GM06990 (cell line): Measurements from ENCODE around the gene ERCC8.
"Not testable (repeated sequence)": the region's sequence is repeated elsewhere in the genome, so short reads cannot be mapped to it uniquely, and the experiment has no call there.

Experiments
- DNase-seq: peaks from one replicate; pipeline ENCODE4 v3.0.0-alpha.2; 2011; ENCODE audit not compliant: insufficient read length; ENCODE audit errors: extremely low read depth
- H3K27me3 ChIP-seq: replicated peaks from 2 replicates; pipeline ENCODE4 v1.6.0; 2011; ENCODE audit warnings: low read length; ENCODE audit not compliant: control insufficient read depth, insufficient read depth
- H3K36me3 ChIP-seq: 2 replicates; pipeline ENCODE4 v1.5.1; 2011; ENCODE audit warnings: low read length; ENCODE audit not compliant: control insufficient read depth, insufficient read depth
- H3K4me3 ChIP-seq: replicated peaks from 2 replicates; pipeline ENCODE4 v1.5.1; 2011; ENCODE audit warnings: low read depth, mild to moderate bottlenecking, control low read depth, low read length
- CTCF ChIP-seq: IDR thresholded peaks from 2 replicates; pipeline ENCODE4 v1.5.1; 2011; ENCODE audit warnings: low read length, control low read depth, mild to moderate bottlenecking, inconsistent platforms; ENCODE audit not compliant: insufficient read depth, poor library complexity, severe bottlenecking

ERCC8 gene

DNA sequence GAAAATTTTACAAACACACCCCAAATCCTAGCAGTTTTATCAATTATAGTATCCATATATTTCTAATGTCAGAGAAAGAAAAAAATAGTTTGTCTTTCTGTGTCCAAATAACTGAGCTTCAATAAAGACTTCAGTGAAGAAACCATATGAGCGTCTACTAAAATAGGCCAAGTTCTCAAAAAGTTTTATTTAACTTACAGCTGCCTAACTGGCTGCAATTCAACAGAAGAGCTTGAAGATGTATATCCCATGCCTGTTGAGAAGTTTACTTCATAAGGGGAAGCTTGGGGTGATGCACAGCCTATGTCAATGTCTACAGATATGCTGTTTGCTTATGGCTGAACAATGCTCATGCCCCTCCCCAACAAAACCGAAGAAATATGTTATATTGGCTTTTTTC, 57.1 kb downstream of the ERCC8 start:
- TF ChIP-seq CTCF = no peak
- Histone ChIP-seq H3K27me3 (no peaks in the 10 kb centered on the region), H3K36me3 (no peaks in the 10 kb centered on the region; the same call in 1 of the 2 replicates), H3K4me3 (no peak overlapping the region)
- DNase-seq = no peak

DNA sequence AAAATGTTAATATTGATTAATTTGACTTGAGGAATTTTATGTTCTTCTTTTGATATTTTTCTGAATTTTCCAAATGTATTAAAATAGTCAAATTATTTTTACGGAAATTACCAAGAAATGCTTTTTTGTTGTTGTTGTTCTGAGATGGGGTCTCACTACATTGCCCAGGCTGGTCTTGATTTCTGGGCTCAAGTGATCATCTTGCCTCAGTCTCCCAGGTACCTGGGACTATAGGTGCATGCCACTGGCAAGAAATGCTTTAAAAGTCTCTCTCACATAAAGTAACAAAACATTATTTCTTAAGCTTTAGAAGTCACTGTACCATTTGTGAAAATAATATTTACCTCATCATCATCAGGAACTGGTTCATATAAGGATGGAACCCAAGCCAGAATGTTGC, 57.8 kb downstream of the ERCC8 start:
- no peak for DNase-seq
- H3K36me3 ChIP-seq = no peaks in the 10 kb centered on the region; the same call in 1 of the 2 replicates
- no peak for TF ChIP-seq CTCF
- H3K4me3 ChIP-seq = no peak overlapping the region
- H3K27me3 ChIP-seq = no peaks in the 10 kb centered on the region

- DNase-seq = no peak
- no peak overlapping the region for H3K4me3 ChIP-seq
- no peaks in the 10 kb centered on the region; the same call in 1 of the 2 replicates for H3K36me3 ChIP-seq
- no peak for TF ChIP-seq CTCF
- H3K27me3 ChIP-seq = no peaks in the 10 kb centered on the region
These were observed 58.7 kb downstream of the ERCC8 start for GRCh38 chr5:60886158-60886557.

GRCh38 chr5:60883229-60883628, 61.6 kb downstream of the ERCC8 start:
- H3K36me3 ChIP-seq = no peaks in the 10 kb centered on the region
- no peak overlapping the region for H3K4me3 ChIP-seq
- no peak for DNase-seq
- no peaks in the 10 kb centered on the region for H3K27me3 ChIP-seq
- peak; percentile 46 for TF ChIP-seq CTCF

DNA sequence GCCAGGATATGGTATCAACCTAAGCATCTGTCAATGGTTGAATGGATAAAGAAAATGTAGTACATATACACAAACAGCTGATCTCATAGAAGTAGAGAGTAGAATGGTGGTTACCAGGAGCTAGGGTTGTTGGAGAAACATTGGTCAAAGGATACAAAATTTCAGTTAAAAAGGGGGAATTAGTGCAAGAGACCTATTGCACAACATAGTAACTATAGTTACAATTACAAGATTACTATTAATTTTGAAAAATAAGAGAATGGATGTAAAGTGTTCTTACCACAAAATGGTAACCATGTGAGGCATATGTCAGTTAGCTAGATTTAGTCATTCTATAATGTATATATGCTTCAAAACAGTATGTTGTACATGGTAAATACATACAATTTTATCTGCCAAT, 72.0 kb downstream of the ERCC8 start:
- Histone ChIP-seq H3K4me3 (no peak overlapping the region), H3K36me3 (no peaks in the 10 kb centered on the region), H3K27me3 (no peaks in the 10 kb centered on the region)
- TF ChIP-seq CTCF = no peak
- no peak for DNase-seq

DNA sequence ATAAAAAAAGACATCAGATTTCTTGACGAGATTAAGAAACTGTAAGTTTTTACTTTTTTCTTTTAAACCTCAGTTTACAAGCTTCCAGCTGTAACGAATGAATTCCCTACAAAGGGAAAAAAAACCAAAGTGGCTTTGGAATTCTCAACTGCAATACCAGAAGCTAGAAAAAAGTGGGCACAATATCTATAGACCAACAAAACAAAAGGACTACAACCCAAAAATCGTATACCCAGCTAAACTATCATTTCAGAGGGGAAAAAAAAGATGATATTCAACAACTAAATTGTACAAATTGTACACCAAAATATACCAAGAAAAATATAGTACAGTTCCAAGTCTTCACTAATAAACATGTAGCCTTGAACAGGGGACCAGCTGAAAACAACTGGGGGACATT, 74.0 kb downstream of the ERCC8 start:
- DNase-seq = no peak
- no peaks in the 10 kb centered on the region for H3K27me3 ChIP-seq
- H3K36me3 ChIP-seq = no peaks in the 10 kb centered on the region
- no peak overlapping the region for H3K4me3 ChIP-seq
- TF ChIP-seq CTCF = no peak

- not testable (repeated sequence) for H3K27me3 ChIP-seq, H3K4me3 ChIP-seq, H3K36me3 ChIP-seq, DNase-seq
These were observed 84.3 kb downstream of the ERCC8 start for GRCh38 chr5:60860572-60860971.
